DMS 273 (cell line): ENCODE results near the gene RHBDD1.

Experiments used
- DNase-seq: peaks from one replicate; lab custom pipeline; 2025; ENCODE audit not compliant: unreplicated experiment; lab: John Stamatoyannopoulos, UW

RHBDD1 gene

GRCh38 chr2:226979004-226979403, 143.2 kb downstream of the RHBDD1 start:
- DNase-seq = no peak

DNA sequence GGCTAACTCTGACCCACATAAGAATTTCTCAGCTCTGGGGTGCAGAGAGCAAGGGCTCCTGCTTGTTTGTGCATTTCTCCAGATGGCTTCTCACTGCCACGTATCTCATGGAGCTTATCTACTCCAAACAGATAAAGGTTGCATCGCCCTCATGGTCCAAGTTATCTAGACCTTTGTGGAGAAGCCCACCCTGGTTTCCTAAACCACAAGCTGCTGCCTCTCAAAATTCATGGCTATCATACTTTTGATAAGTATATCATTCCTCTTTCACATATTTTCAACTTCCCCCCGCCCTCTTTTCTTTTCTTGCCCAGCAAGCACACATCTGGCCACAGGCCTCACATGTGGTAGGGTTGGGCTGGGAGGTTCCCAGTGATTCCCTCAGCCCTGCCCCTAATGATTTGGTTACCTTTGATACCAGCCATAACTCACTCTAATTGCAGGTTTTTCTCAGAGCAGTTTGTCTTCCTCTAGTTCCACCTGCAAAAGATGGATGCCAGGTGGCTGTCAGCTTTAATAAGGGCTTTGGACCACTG, 146.0 kb downstream of the RHBDD1 start:
- DNase-seq = no peak

- peak; percentile 41 for DNase-seq
These were observed 148.3 kb downstream of the RHBDD1 start for GRCh38 chr2:226983895-226984749.

DNA sequence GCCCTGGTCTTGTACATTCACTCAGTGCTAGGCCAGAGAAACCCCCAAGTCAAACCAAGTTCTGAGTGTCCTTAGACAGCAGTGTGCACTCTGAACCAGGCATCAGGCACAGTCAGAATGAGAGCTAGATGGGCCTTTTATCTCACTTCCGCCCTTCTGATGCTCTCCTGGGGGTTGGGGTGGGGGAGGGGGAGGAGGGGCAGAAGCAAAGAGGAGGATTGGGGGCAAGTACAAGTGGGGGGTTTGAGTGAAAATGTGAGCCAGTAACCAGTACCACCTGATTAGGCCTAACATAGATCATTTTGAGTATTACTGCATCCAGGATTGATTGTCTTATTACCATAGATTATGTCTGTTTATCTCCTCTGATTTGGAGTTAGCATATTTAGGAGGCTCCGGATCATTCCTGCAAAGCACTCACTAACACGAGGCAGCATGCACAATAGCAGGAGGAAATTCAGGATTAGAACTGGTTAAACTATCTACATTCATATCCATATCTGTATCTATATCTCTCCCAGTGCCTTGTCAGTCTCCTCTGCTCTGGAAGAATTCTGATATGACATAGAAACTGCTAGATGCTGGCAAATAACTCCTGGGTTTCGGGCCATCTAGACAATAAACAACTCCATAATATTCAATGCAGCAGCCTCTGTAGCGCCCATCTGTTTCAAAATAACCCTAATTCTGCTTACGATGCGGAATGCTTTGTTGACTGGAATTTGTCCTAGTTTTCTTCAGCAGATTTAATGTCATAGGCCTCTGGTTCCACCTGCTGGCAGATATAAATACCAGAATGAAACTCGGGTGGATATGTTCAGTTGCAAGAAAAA, 149.1 kb downstream of the RHBDD1 start:
- DNase-seq = peak; percentile 83

GRCh38 chr2:226985583-226985946, 149.7 kb downstream of the RHBDD1 start:
- no peak for DNase-seq

DNA sequence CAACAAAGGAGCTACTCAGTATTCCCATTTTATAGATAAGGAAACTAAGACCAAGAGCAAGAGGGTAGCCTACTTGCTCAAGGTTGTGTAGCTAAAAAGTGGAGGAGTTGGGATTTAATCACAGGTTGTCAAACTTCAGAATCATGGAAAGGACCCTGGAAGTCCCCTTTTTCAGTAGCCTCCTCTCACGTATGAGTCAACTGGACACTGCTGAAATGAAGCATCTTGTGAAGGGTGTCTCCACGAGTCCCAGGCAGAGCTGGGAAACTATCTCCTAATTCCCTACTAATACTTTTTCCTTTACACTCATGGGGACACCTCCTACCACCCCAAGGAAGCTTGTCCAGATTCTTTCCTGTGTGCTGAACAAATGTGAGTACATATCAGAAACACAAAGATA, 155.8 kb downstream of the RHBDD1 start:
- no peak for DNase-seq

DNA sequence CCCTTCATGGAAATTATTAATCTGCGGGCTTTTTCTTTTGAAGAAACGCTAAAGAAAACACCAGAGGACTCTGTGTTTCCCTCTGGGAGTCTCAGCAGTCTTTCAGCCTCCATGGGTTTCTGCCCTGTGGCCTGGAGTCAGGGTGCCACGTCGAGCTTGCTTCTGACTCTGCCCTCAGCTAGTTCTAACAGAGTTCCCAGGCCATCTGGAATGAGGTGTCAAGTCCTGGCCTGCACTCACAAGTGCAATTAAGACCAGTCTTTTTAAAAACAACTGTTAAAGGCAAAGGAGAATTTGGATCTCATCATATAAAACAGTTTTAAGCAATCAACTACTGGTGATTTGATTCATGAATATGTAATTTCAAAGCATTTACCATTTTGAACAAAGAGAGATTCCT, 157.3 kb downstream of the RHBDD1 start:
- peak; percentile 66 for DNase-seq

DNA sequence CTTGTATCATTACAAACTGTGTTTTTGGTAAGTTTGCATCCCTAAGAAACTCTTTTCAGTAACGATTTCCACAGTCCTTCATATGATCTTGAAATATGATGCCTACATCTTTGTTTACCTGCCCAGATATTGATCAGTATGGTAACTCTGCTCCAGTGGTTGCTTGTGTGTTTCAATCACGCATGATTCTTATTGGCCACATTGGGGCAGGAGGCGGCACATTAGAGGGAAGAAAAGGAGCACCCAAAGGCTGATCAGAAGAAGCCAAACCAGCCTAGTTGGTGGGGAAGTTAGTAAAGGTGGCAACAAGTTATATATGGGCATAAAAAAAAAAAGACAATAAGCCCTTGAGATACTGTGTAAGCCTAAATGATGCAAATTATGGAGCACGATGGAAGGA, 158.9 kb downstream of the RHBDD1 start:
- DNase-seq = no peak

DNA sequence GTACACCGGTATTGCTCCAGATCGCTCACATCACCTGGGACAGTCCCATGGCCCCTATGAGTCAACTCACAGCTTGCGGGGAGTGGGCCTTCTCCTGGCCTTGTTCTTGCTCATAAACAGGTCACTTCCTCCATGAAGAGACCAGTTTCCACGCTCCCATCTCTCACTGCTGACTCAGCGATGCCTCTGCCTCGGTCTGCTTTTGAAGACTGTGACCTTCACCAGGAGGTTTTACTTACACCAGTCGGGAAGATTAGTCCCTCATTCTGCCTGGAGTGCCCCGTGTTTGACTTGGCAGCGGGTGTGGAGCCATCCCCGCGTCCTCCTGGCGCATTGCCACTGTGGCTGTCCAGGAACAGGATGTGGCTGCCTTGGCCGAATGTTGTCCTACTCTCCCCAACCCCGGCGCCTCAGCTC, 159.8 kb downstream of the RHBDD1 start:
- DNase-seq = no peak

DNA sequence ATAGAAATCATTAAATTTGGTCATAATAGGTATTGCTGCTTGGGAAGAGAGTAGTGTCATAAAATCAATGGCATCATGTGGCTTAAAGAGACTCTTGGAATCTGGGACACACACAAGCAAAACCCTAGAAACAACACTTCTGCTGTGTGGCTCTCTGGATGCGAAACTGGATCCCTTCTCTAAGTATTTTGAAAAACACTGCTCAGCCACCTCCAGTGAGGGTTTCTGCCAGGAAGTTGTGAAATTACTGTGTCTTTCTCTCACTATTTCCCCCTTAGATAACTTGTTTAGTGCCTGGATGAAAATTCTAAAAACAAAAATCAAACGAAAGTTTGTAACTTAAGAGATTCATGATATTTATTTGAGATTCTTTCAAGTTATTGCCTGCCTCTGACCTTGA, 163.8 kb downstream of the RHBDD1 start:
- no peak for DNase-seq

DNA sequence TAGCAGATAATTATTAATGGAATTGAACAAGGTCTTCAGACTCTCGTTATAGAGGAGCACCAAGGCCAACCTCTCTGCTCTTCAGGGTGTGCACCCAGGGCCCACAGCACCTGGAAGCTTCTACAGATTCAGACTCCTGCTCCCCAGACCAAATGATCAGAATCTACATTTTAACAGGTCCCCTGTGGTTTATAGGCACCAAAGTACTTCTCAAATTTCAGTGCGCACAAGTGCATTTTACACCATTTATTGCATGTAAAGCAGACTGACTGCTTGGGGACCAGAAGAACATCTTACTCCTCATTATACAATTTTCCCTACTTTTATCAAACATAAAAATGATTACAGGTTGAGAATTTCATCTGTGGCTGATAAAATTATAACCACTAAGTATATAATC, 164.3 kb downstream of the RHBDD1 start:
- no peak for DNase-seq

DNA sequence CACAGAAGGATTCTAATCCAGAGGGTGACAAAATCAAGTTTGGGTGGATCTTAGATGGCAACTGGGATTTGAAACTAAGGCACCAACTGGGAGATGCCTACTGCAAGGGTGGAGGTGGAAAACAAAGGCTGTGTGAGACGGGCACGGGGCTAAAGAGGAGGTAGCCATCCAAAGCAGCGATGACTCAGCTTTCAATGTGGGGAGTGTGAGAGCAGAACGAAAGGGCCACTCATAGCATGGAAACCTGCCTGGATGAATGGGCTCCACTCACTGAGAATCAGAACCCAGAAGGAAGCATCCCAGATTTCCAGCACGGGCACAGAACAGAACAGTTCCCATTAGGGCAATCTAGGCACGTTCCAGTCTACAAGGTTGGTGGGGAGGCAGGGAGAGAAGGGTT, 168.6 kb downstream of the RHBDD1 start:
- DNase-seq = no peak

DNA sequence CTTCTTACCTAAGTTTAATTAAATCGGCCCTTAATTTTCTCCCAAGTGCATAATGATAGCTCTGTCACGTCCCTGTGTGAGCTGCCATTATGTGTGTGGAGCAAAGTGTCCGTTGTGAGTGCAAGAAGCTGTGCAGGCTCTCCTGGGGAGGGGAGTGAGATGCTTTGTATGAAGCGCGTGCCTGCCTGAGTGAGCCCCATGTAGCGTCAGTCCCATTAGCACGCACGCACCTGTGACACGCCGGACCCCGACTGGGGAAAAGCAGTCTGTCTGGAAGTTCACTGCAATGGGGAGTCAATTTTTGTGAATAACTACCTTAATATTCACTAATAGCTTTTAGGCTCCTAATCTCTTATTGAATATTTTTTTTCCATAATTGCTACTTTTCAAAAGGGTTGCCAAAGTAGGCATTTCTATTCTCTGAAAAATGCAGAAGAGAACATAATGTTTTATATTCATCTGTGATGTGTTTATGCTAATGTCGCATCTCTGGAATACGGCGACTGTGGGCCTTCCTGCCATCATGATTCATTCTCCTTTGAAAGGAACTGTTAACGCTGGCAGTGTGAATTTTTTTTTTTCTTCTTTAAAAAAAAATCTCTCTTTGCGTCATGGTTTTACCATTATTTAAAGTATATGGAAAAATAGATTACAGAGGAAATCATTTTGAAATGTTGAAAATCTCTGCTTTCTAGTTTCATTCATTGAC, 170.5 kb downstream of the RHBDD1 start:
- DNase-seq = no peak

DNA sequence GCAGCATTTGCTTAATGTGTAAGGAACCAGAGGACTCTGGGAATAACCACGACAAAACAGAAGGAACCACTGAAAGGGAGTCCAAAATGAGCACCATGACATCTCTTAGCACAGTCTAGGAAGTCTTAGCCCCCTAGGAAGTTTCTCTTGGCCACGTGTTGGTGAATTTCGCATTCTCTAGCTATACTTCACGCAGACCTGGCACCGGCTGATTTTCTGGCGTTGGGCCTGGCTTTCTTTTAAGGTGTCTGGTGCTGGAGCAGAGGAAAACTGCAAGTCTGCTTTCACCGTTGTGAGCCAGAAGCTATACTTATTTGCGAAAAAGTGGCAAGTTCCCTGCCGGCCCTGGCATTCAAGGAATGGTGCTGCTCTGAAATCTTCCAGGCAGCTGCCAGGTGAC, 171.3 kb downstream of the RHBDD1 start:
- DNase-seq = no peak

DNA sequence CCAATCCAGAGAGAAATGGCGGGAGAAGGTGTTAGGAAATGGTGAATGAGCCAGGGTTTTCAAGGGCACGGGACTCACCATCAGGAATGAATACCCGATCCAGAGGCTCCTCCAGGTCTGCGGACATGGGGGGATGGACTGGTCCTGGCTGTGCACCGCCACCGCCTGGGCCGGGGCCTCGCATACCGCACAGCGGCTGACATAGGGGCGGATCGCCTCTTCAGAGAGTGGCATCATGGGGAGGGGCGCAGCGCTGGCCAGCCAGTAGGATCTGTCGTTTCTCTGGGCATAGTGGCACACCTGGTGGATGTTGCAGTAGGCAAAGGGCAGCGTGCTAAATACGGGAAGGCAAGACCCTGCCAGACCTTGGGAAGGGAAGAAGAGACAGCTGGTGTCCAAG, 172.1 kb downstream of the RHBDD1 start:
- DNase-seq = no peak

DNA sequence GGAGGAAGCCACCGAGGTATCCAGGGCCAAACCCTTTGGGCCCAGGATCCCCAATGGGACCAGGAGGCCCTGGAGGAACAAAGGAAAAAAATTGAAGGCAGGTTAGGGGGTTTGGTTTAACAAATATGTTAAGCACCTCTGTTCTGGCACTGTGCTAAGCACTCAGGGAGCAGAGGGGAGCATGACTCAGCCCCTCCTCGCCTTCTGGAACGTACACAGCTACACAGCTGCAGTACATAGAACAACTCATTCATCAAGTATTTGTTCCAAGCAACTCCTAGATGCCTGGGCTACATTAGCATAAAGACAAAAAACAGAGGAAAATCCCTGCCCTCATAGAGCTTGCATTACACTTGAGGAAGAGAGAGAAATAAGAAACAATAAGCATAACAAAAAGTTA, 174.6 kb downstream of the RHBDD1 start:
- no peak for DNase-seq

DNA sequence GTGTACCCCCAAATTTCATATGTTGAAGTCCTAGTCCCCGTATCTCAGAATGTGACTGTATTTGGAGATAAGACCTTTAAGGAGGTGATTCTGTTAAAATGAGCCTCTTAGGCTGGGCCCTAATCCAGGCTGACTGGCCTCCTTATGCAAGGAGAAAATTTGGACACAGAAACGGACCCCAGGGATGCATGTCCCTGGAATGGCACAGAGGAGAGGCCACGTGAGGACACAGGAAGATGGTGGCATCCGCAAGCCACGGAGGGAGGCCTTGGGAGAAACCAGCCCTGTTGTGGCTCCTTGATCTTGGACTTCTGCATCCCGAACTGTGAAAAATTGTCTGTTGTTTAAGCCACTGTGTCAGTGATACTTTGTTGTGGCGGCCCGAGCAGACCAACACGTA, 177.5 kb downstream of the RHBDD1 start:
- no peak for DNase-seq

DNA sequence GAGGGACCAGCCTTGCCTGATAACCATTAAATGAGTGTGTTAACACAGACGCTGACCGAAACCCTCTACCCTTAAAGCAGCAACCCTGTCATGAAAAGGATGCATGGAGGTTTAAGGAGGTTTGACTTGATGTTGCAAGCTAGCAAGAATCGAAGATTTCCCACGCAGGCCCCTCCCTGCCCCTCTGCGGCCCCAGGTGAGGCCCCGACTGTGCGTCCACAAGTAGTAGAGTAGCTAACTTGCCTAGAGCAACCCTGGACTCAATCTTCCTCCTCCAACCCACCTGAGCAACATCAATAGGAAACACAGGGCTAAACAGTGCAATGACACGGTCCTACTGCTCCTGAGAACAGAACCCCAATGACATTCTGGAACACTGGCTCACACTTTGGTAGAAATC, 178.0 kb downstream of the RHBDD1 start:
- no peak for DNase-seq

DNA sequence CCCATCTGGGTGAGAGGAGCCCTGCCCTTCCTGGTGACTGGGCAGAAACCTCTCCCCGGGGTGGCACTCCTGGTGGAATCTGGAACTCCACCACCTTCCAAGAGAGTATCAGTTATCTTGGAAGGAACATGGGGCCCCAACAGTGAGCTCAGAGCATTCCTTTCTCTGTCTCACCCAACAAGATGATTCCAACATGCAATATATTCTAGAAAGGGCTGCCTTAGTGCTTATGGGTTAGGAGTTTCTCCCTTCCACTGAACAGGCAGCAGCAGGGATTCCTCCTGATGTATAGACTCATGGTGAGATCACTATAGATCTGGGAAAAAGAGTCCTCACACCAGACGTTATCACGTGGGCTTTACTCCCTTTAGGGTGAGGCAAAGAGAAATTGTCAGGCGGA, 181.0 kb downstream of the RHBDD1 start:
- DNase-seq = no peak

GRCh38 chr2:227020416-227020815, 184.6 kb downstream of the RHBDD1 start:
- DNase-seq = no peak

- DNase-seq = no peak
These were observed 186.8 kb downstream of the RHBDD1 start for GRCh38 chr2:227022608-227023007.
